ENCODE data around the gene C9orf40.

DNA sequence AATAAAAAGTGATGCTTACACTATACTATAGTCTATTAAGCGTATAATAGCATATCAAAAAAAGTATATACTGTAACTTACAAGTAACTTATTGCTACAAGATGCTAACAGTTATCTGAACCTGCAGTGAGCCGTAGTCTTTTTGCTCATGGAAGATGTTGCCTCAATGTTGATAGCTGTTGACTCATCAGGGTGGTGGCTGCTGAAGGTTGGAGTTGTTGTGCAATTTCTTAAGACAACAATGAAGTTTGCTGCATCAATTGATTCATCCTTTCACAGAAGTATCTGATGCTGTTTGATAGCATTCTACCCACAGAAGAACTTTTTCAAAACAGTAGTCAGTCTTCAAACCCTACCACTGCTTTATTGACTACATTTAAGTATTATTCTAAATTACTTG, 7.8 kb upstream of the C9orf40 start:
- TF ChIP-seq POLR2AphosphoS5 (IDR thresholded peaks at IDR 0.05; ENCODE audit: borderline replicate concordance, low read depth, low read length) (no peak), EZH2 (IDR thresholded peaks at IDR 0.05) (no peak), FOXP2 (optimal IDR thresholded peaks at IDR 0.05; ENCODE audit: control extremely low read depth, extremely low read length, insufficient read depth) (no peak)
